NCI-H345 (cell line): Measurements from ENCODE around the gene CCDC177.

Source experiments
- DNase-seq: peaks from one replicate; lab custom pipeline; 2025; lab: John Stamatoyannopoulos, UW

The CCDC177 gene

GRCh38 chr14:69528930-69529329, 45.7 kb downstream of the CCDC177 start:
- DNase-seq = no peak

- DNase-seq = no peak
Measured at GRCh38 chr14:69528143-69528542, 46.5 kb downstream of the CCDC177 start.

- DNase-seq = no peak
Measured at GRCh38 chr14:69527635-69528034, 47.0 kb downstream of the CCDC177 start.

GRCh38 chr14:69525896-69526295, 48.8 kb downstream of the CCDC177 start:
- no peak for DNase-seq

GRCh38 chr14:69522026-69522425, 52.6 kb downstream of the CCDC177 start:
- no peak for DNase-seq
